Hepatocyte (in vitro differentiated cells): ENCODE data around the gene GANC. TPM values are rescaled to one million over a fixed set of nuclear protein-coding genes. Genes with fewer than 3 reads are reported as not detected.

Experiments used
- DNase-seq: peaks from one replicate; pipeline ENCODE4 v3.0.0-alpha.2; 2016; ENCODE audit warnings: low spot score
- H2AFZ ChIP-seq: fragments of 200-600 bp; sonication (generic); 2 replicates; pipeline ENCODE4 v1.6.0; 2016; ENCODE audit warnings: antibody characterized with exemption, mild to moderate bottlenecking
- H3K27ac ChIP-seq: fragments of 200-600 bp; sonication (generic); 2 replicates; pipeline ENCODE4 v1.5.1; 2016; ENCODE audit warnings: mild to moderate bottlenecking
- H3K27me3 ChIP-seq: fragments of 200-600 bp; sonication (generic); 2 replicates; pipeline ENCODE4 v1.6.1; 2016
- H3K36me3 ChIP-seq: fragments of 200-600 bp; sonication (generic); replicated peaks from 2 replicates; pipeline ENCODE4 v1.5.1; 2016; ENCODE audit warnings: low read depth; ENCODE audit not compliant: insufficient read depth
- H3K4me1 ChIP-seq: fragments of 200-600 bp; sonication (generic); 2 replicates; pipeline ENCODE4 v1.5.1; 2016; ENCODE audit warnings: mild to moderate bottlenecking, moderate library complexity; ENCODE audit not compliant: insufficient read depth
- H3K4me2 ChIP-seq: fragments of 200-600 bp; sonication (generic); 2 replicates; pipeline ENCODE4 v1.6.0; 2016
- H3K4me3 ChIP-seq: fragments of 200-600 bp; sonication (generic); 2 replicates; pipeline ENCODE4 v1.5.1; 2016; ENCODE audit warnings: mild to moderate bottlenecking
- H3K79me2 ChIP-seq: fragments of 200-600 bp; sonication (generic); 2 replicates; pipeline ENCODE4 v1.6.0; 2017; ENCODE audit warnings: mild to moderate bottlenecking
- H3K9me2 ChIP-seq: fragments of 200-600 bp; sonication (generic); replicated peaks from 2 replicates; pipeline ENCODE4 v1.6.0; 2017; ENCODE audit warnings: mild to moderate bottlenecking; ENCODE audit not compliant: insufficient read depth
- H3K9me3 ChIP-seq: fragments of 200-600 bp; sonication (generic); 2 replicates; pipeline ENCODE4 v1.5.1; 2016; ENCODE audit warnings: low read depth, mild to moderate bottlenecking
- H4K20me1 ChIP-seq: fragments of 200-600 bp; sonication (generic); 2 replicates; pipeline ENCODE4 v1.6.0; 2016; ENCODE audit warnings: mild to moderate bottlenecking; ENCODE audit not compliant: insufficient read depth, poor library complexity, severe bottlenecking
- EZH2 ChIP-seq: fragments of 200-600 bp; sonication (generic); IDR thresholded peaks from 2 replicates; pipeline ENCODE4 v1.6.1; 2016; ENCODE audit warnings: antibody characterized with exemption, mild to moderate bottlenecking, borderline replicate concordance
- EZH2phosphoT487 ChIP-seq: fragments of 200-600 bp; sonication (generic); IDR thresholded peaks from one replicate; pipeline ENCODE4 v1.6.1; 2018; ENCODE audit warnings: antibody characterized with exemption, mild to moderate bottlenecking, low read depth, moderate library complexity; ENCODE audit not compliant: unreplicated experiment, severe bottlenecking
- WGBS: methylation state at CpG from one replicate; pipeline ENCODE4 v1.1.6; 2016; ENCODE audit warnings: low lambda C conversion rate; ENCODE audit errors: missing lambda C conversion rate; 5-methylcytosine and 5-hydroxymethylcytosine counted together
- polyA plus RNA-seq: library from polyadenylated mRNA; unstranded; fragments of >200 nt; fragmentation: Nextera tagmentation; extraction: Ambion mirVana; gene quantifications from 2 replicates; pipeline ENCODE4 v1.2.1, GENCODE V29; 2016
- total RNA-seq: library from RNA; depleted of rRNA; stranded (reverse); fragments of >200 nt; gene quantifications from 2 replicates; pipeline ENCODE4 v1.2.3, GENCODE V29; 2014
- TF ChIP-seq, protein P1 (sequence below): fragments of 200-600 bp; sonication (generic); IDR thresholded peaks from 2 replicates; pipeline ENCODE4 v1.5.1; 2016; ENCODE audit warnings: antibody characterized with exemption, mild to moderate bottlenecking; ENCODE audit not compliant: poor library complexity

Gene GANC
- total and polyA plus RNA-seq, 2 experiments from 2014 or later = 9.1 to 11.2 TPM

DNA sequence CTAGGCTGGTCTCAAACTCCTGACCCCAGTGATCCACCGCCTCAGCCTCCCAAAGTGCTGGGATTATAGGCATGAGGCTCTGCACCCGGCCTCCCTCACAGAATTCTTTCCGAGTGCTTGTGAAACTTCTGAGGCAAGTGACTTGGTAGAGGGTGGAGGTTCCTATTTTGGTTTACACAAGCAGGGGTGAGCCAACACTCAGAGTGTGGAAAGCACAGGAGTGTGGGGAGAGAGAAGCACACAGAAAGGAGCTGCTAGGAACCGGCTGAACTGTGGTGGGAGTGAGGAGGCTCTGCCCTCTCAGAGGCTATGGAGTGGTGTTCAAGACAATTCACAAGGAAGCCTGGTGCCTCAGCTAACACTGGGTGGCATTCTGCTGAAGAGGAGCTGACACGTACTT is 94.0 kb downstream of the GANC start:
- Histone ChIP-seq H3K36me3 (no peaks in the 10 kb centered on the region), H3K9me3 (no peaks in the 10 kb centered on the region), H3K9me2 (no peaks in the 10 kb centered on the region), H4K20me1 (no peaks in the 10 kb centered on the region), H3K4me3 (no peak overlapping the region), H2AFZ (no peak overlapping the region), H3K79me2 (no peaks in the 10 kb centered on the region), H3K4me2 (no peak overlapping the region), H3K27me3 (no peaks in the 10 kb centered on the region), H3K27ac (no peak overlapping the region), H3K4me1 (no peaks in the 10 kb centered on the region)
- no peak for TF ChIP-seq EZH2phosphoT487
- 95% methylated on average over 5 of the region's 5 CpGs for WGBS
- no peak for DNase-seq

DNA sequence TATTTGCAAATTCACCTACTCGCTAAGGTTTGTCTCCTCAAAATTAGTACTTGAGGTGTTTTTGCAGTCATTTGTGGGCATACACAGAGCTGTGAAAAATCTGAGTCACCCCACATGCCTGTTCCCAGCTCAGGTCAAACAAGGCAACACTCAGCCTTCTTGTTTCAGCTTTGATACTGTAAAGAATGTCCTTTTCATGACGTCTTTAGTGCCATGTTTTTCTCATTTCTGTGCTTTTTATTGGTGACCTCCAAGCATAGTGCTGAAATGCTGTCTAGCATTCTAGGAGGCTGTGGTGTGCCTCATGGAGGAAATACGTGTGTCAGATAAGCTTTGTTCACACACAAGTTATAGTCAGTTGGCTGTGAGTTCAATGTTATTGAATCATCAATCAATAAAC is 95.1 kb downstream of the GANC start:
- H4K20me1 ChIP-seq = no peaks in the 10 kb centered on the region
- H3K9me2 ChIP-seq = no peaks in the 10 kb centered on the region
- TF ChIP-seq EZH2phosphoT487 (no peak), EZH2 (no peak)
- TF ChIP-seq, protein P1, sequence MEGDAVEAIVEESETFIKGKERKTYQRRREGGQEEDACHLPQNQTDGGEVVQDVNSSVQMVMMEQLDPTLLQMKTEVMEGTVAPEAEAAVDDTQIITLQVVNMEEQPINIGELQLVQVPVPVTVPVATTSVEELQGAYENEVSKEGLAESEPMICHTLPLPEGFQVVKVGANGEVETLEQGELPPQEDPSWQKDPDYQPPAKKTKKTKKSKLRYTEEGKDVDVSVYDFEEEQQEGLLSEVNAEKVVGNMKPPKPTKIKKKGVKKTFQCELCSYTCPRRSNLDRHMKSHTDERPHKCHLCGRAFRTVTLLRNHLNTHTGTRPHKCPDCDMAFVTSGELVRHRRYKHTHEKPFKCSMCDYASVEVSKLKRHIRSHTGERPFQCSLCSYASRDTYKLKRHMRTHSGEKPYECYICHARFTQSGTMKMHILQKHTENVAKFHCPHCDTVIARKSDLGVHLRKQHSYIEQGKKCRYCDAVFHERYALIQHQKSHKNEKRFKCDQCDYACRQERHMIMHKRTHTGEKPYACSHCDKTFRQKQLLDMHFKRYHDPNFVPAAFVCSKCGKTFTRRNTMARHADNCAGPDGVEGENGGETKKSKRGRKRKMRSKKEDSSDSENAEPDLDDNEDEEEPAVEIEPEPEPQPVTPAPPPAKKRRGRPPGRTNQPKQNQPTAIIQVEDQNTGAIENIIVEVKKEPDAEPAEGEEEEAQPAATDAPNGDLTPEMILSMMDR = no peak
- H3K4me2 ChIP-seq = no peak overlapping the region
- H3K79me2 ChIP-seq = no peaks in the 10 kb centered on the region
- H3K27me3 ChIP-seq = no peaks in the 10 kb centered on the region
- no peaks in the 10 kb centered on the region for H3K4me1 ChIP-seq
- no peaks in the 10 kb centered on the region for H3K36me3 ChIP-seq
- H3K27ac ChIP-seq = no peak overlapping the region
- H3K4me3 ChIP-seq = no peak overlapping the region
- H3K9me3 ChIP-seq = no peaks in the 10 kb centered on the region
- 82% methylated on average over 3 of the region's 3 CpGs for WGBS
- no peak for DNase-seq
- H2AFZ ChIP-seq = no peak overlapping the region

DNA sequence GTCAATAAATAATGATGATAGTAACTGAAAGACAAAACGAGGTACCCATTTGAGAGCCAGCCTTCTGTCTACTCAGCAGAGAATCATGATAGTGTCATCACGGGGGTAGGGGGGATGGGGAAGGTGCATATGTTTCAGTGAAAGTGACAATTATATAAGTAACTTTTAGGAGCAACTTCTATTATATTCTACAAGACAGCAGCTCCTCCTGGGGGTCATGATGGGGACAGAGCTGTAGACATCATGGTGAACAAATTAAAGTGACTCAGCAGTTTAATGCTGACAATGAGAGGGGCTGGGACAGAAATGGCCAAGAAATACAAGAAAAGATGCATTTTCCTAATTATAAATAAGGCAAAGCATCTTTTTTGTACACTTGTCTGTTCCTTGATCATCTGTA is 98.1 kb downstream of the GANC start:
- H3K4me1 ChIP-seq = no peaks in the 10 kb centered on the region
- no peaks in the 10 kb centered on the region for H3K79me2 ChIP-seq
- no peaks in the 10 kb centered on the region for H3K9me3 ChIP-seq
- no peak overlapping the region for H2AFZ ChIP-seq
- no peak overlapping the region for H3K27ac ChIP-seq
- no peaks in the 10 kb centered on the region for H3K27me3 ChIP-seq
- no peak for TF ChIP-seq EZH2phosphoT487
- TF ChIP-seq EZH2 = no peak
- no peak overlapping the region for H3K4me3 ChIP-seq
- no peak overlapping the region for H3K4me2 ChIP-seq
- H3K36me3 ChIP-seq = no peaks in the 10 kb centered on the region
- no peaks in the 10 kb centered on the region for H4K20me1 ChIP-seq
- no peak for DNase-seq
- H3K9me2 ChIP-seq = no peaks in the 10 kb centered on the region
- WGBS = 81% methylated on average over 2 of the region's 2 CpGs

DNA sequence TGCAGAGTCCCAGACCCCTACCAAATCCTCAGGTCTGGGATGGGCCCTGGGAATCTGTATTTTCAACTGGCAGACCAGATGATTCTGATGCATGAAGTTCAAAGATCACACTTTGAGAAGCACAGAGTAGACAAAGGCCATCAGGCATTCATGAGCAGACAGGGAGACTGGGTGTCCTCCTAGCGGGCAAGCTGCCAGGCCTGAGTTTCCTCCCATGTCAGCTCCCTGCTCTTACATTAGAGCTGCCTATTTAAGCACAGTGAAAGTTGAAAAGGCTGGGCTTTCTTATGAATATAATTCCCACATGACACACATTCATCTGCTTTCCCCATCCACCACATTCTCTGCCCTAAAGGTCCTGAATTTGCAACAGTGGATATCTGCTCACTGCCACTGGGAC is 100.3 kb downstream of the GANC start:
- Histone ChIP-seq H3K4me2 (no peak overlapping the region), H4K20me1 (no peaks in the 10 kb centered on the region), H3K36me3 (no peaks in the 10 kb centered on the region), H3K4me1 (no peaks in the 10 kb centered on the region), H3K27ac (no peak overlapping the region), H3K27me3 (no peaks in the 10 kb centered on the region), H3K79me2 (no peaks in the 10 kb centered on the region), H3K4me3 (no peak overlapping the region), H3K9me2 (no peaks in the 10 kb centered on the region), H2AFZ (no peak overlapping the region), H3K9me3 (no peaks in the 10 kb centered on the region)
- no peak for TF ChIP-seq EZH2phosphoT487
- TF ChIP-seq, protein P1 = no peak
- no peak for TF ChIP-seq EZH2
- WGBS = 92% methylated on average over 1 of the region's 1 CpG
- DNase-seq = no peak
